Measurements from ENCODE around the gene HHAT. TPM values are rescaled to one million over a fixed set of nuclear protein-coding genes. Genes with fewer than 3 reads are reported as not detected.

The HHAT gene
- total and polyA plus RNA-seq, 2 donors (not counting 3 experiments of a cell fraction or from before 2014, with no cell fraction given), result 2.4 to 4.3 TPM

GRCh38 chr1:210715072-210715471, 386.4 kb downstream of the HHAT start:
- Histone ChIP-seq H2AFZ (ENCODE audit: low read depth, low read length) (no peak overlapping the region), H3K9me3 (replicated peaks; ENCODE audit: control insufficient read depth, insufficient read depth, low read length) (no peaks in the 10 kb centered on the region), H3K27ac (ENCODE audit: insufficient read depth, low read depth, low read length) (no peak overlapping the region), H3K4me3 (replicated peaks in 1 of 3; ENCODE audit: insufficient read depth in 1 of 3, low read depth in 1 of 3, low read length in 3 of 3) (no peak overlapping the region), H3K4me2 (ENCODE audit: insufficient read depth, low read length) (no peak overlapping the region), H3K79me2 (ENCODE audit: control insufficient read depth, insufficient read depth, low read length) (no peaks in the 10 kb centered on the region), H3K9ac (replicated peaks; ENCODE audit: extremely low read depth, insufficient read depth, low read length) (no peak overlapping the region), H3K4me1 (ENCODE audit: control insufficient read depth, extremely low read depth, insufficient read depth, low read length) (no peaks in the 10 kb centered on the region), H4K20me1 (replicated peaks; ENCODE audit: control insufficient read depth, extremely low read depth, insufficient read depth, low read length) (no peaks in the 10 kb centered on the region), H3K9me1 (replicated peaks; ENCODE audit: control insufficient read depth, extremely low read depth, insufficient read depth, low read length) (no peaks in the 10 kb centered on the region), H3K36me3 (ENCODE audit: control insufficient read depth in 2 of 2, extremely low read depth in 1 of 2, insufficient read depth in 2 of 2, low read length in 2 of 2) (no peaks in the 10 kb centered on the region), H3K27me3 (ENCODE audit: control insufficient read depth in 2 of 2, insufficient read depth in 2 of 2, low read length in 2 of 2) (no peaks in the 10 kb centered on the region)
- ChIA-PET POLR2A (no interaction called here), CTCF (no interaction called here)
- TF ChIP-seq CTCF (IDR thresholded peaks at IDR 0.05; ENCODE audit: extremely low read depth in 1 of 2, insufficient read depth in 1 of 2, low read depth in 1 of 2, low read length in 2 of 2), result no peak
- TF ChIP-seq MAX (IDR thresholded peaks at IDR 0.05; ENCODE audit: insufficient read depth, insufficient read length), result no peak
- no peak for TF ChIP-seq GATA2 (IDR thresholded peaks at IDR 0.05; ENCODE audit: insufficient read depth, insufficient read length, low read depth, low read length)
- no peak for TF ChIP-seq EZH2 (IDR thresholded peaks at IDR 0.05; ENCODE audit: borderline replicate concordance, low read depth, low read length, severe bottlenecking)
- no peak for TF ChIP-seq POLR2A (IDR thresholded peaks at IDR 0.05; ENCODE audit: low read depth, low read length)
- no peak for TF ChIP-seq POLR2AphosphoS5 (IDR thresholded peaks at IDR 0.05; ENCODE audit: insufficient read depth, low read depth, low read length)
- no peak for TF ChIP-seq FOS (IDR thresholded peaks at IDR 0.05; ENCODE audit: borderline replicate concordance, insufficient read depth, low read length)
- no peak for TF ChIP-seq JUN (IDR thresholded peaks at IDR 0.05; ENCODE audit: borderline replicate concordance, insufficient read depth, insufficient read length, low read depth)
- TF ChIP-seq MYC (IDR thresholded peaks at IDR 0.05; ENCODE audit: low read depth, low read length), result no peak
- no peak for FAIRE-seq
- BruUV-seq (replicated peaks), result no TSS peak
- dilution Hi-C loops (cut with MboI; ENCODE audit: extremely low pct_ligation_motif_present, low sequenced_read_pairs), result no loop called here
- intact Hi-C loops (cut with micrococcal nuclease), result no loop called here
- DNase-seq (ENCODE audit: low read depth, low spot score), result no peak
